GM18517 (cell line): ENCODE data around the gene COL19A1.
"Not testable (repeated sequence)": the region's sequence is repeated elsewhere in the genome, so short reads cannot be mapped to it uniquely, and the experiment has no call there.

ENCODE experiments used
- ATAC-seq: cut with Tn5 transposase; IDR thresholded peaks from one replicate; pipeline ENCODE4 v1.9.1; 2021; ENCODE audit warnings: mild to moderate bottlenecking, moderate library complexity; ENCODE audit not compliant: unreplicated experiment

The COL19A1 gene

DNA sequence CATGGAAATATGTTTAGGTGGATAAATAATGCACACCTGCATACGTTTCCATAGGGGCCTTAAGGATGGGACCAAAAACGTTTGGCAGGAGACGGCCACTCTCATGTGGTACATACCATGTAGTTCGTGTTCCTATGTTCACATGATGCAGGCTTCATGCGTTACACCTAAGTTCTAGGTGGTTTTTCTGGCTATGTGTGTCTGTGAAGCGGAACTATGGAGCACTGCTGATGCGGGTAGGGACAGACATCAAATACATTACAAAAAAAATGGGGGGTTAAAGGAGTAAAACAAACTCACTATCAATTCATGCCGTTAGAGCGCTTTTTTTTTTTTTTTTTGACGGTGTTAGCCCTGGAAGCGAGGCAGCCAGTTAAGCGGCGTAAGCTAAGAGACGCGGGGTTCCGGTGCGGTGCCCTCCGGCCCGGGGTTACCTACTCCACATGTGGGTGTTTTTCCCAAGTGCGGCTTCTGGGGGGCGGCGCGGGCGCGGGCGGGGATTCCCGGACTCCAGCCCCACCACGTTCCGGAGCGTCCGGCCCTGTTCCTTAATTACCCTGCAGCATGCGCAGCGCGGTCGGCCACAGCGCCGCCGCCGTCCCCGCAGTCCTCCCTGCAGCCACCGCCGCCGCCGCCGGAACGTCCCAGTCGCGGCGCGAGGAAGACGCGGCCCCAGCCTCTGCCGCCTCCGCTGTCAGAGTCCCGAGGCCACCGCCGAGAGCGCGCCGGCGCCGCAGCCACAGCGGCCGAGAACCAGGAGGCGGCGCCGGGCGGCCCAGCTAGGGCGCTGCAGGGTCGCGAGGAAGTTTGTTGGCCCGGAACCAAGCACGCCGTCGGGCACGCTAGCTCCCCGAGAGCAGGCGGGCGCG, 648 bp downstream of the COL19A1 start:
- peak; percentile 45 for ATAC-seq

DNA sequence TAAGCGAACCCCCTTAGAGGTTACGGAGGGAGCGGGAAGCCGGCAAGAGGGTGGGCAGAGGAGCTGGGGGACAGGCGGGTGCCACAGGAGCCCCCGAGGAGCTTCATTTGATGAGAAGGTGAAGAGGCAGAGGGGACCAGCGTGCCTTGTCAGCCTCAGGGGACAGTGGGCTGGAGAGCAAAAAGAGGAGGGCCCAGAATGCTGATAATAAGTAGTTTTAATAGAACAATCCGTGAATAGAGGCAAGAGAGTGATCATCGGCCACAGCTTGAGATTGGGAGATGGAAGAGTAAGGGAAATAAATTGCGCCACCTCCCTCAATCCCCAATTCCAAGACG, 1.3 kb downstream of the COL19A1 start:
- ATAC-seq = no peak

DNA sequence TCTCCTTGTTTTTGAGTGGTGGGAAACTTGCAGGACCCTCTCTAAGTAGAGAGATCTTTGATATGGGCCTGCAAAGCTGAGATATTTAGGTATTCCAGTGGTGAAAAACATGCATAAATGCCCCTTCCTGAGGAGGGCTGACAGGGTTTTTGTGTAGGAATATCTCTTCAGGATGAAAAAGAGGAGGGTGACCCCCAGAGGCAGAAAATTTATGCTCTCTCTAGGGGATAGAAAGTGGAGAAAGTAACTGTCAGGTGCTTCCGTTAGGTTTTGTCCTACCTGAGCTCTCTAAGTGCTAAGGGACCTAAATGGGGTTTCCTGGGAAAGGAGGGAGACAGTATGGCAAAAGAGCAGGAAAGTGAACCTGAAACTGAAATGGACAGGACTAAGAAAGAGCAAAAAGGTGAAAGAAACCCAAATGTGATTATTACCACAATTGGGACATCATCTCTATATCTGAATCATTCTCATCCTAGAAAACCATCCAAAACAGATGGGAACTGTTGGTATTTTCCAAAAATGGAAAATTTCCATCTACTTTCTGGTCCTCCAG, 2.0 kb downstream of the COL19A1 start:
- ATAC-seq = no peak

DNA sequence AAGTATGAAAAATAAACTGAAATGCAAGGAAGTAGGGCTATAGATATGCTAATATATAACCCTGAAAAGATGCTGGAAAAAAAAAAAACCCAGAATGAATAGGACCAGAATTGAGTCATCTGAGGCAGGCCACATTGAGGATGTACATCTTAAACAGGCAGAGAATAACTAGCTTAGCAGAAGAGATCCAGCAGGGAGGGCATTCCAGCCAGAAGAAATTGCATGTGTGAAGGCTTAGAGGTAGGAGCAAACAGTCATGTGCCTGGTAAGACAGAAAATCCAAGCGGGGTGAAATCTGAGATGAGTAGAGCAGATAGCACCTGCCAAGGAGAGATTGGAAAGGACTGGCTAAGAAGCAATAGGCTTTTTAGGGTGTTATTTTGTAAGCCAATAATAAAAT, 2.6 kb downstream of the COL19A1 start:
- ATAC-seq = no peak

DNA sequence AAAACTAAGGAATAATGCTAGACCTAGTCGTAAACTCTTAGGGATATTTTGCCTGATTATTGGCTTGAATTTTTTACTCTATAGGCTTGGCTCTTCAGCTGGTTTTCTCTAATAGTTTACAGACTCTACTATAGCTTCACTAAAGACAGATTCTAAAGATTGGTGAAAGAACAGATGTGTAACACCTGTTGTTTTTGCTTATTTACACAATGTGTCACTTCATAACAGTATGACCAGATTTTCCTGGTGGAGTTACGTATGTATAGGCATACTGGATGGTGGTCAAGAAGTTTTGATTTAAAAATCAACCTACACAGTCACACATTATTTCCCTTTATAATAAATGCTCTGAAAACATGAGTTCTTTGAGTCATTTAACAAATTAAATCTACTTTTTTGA, 4.8 kb downstream of the COL19A1 start:
- ATAC-seq = no peak

DNA sequence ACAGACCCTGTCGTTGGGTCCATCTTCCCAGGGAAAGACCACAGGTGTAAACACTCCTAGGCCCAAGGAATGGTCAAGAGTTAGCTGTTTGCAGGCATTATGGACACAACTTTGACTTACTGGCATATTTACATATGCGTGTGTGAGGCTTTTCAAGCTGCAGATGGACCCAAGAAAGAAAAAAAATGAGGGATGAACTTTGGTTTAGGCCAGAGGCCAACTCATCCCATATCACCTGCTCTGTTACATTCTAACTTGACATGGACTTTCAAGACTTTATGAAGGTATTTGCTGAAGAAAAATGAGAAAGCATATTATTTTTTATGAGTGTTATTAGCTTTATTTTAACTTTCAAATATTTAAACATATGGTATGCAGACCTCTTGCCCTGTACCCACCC, 6.9 kb downstream of the COL19A1 start:
- ATAC-seq = no peak

DNA sequence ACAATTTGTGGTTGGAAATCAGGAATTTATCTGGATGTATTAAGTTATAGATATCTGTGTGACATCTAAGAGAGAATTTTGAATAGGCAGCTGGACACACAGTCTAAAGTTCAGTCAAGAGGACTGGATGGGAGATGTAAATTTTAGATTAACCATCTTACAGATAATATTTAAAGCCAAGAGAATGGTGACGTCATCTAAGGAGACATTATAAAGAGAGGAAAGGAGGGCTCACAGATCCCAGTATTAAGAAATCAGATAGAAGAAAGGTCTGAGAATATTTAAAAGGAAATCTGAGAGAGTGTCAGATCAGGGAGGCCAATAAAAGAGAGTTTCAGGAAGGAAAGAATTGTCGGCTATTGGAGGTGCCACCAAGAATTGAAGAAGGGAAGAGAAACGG, 9.4 kb downstream of the COL19A1 start:
- ATAC-seq = no peak

DNA sequence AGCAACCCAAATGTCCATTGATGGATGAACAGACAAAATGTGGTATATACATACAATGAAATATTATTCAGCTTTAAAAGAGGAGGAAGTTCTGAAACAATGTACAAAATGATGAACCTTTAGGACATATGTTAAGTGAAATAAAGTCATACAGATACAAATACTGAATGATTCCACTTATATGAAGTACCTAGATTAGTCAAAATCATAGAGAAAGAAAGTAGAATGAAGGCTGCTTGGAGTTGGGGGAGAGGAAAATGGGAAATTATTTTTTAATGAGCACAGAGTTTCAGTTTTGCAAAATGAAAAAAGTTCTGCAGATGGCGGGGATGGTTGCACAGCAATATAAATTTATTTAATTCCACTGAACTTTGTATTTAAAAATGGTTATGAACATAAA, 12.4 kb downstream of the COL19A1 start:
- ATAC-seq = no peak

DNA sequence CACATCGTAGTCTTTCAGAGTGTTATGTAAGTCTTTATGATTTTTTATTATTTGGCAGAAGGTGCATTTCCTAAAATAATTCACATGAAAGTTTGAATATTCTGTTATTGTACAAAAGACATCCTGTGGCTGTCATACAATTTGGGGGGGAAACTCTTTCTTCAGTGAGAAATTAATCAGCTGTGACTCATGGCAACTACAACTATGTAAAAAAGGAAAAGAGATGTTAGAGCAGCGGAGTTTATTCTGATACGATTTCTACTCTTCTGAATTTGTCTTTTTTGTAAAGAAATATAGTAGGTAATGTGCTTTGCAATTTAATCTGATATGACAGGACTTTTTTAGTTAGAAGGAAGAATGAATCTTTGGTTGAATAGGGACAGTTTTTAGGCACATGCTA, 14.2 kb downstream of the COL19A1 start:
- peak; percentile 41 for ATAC-seq

DNA sequence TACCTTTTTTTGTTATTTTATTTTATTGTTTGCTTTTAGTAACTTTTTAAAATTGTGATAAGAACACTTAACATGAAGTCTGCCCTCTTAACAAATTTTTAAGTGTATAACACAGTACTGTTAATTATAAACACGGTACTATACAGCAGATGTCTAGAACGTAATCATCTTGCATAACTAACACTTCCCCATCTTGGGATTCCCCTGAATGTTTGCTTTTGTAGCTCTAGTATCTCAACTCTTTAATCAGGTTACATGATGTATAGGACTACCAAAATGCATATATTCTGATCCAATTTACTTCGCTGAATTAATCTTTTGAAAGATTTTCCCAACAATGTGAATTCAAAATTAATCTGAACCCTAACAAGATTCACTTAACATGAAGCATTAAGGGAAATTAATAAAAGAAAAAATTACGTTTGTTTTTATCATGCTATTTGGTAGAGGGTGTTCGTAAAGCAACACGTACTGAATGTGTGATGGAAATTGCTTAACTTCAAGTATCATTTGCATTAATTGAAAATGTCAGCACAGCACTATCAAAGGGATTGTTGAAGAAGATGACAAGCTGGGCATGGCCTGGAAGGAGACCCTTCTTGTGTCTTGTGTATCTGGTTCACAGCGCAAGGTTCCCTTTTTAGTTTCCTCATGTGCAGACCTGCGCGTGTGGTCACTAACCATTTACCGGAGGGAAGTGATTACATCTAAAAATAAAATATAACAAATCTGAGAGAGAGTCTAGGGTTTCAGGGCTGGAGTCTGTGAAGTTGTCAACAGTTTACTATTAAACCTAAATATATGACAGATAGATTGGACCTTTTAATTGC, 15.2 kb downstream of the COL19A1 start:
- ATAC-seq = peak; percentile 87

DNA sequence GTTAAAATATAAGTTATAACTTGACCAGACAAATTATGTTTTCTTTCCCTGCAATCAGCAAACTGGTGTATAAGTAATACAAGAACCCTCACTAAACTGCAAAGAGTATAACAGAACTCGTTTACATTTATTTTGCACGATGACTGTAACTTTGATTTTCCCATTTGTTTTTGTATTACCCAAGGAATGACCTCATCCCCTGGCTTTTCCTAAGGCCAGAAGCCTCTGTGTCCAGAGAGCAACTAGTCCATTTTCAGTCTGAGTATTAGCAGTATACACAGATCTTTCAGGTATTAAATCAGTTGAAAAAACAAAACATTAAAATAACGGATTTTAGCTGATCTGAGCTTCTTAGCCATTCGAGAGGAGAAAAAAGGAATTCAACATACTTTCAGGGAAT, 17.2 kb downstream of the COL19A1 start:
- no peak for ATAC-seq

DNA sequence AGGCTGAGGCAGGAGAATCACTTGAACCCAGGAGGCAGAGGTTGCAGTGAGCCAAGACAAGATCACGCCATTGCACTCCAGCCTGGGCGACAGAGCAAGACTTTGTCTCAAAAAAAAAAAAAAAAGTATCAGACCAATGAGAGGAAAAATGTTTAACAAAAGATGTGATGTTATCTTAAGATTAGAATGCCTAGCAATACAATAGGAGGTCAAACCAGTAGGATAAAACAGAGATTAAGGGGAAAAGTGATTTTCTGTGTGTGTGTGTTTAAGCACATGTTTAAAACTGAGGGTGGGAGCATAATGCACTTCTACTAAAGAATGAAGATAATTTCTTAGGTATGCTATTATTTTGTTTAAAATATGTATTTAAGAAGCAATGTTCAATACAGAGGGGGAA, 17.9 kb downstream of the COL19A1 start:
- no peak for ATAC-seq

DNA sequence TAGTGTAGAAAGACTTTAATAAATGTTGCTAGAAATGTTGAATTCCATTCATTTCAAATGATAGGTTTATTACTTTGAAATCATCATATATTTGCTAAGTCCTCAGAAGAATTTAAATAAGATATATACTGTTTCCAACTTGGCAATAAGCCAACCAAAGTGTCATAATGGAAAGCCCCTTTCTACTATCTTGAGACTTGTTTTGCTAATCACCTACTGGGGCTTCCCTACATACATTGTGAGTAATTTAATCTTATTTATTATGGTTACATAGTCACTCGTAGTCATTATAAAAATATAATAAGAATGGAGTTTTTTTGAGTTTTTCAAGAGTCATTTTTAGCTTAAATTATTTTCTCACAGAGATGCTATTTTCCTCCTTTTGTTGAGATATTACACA, 20.7 kb downstream of the COL19A1 start:
- peak; percentile 63 for ATAC-seq

DNA sequence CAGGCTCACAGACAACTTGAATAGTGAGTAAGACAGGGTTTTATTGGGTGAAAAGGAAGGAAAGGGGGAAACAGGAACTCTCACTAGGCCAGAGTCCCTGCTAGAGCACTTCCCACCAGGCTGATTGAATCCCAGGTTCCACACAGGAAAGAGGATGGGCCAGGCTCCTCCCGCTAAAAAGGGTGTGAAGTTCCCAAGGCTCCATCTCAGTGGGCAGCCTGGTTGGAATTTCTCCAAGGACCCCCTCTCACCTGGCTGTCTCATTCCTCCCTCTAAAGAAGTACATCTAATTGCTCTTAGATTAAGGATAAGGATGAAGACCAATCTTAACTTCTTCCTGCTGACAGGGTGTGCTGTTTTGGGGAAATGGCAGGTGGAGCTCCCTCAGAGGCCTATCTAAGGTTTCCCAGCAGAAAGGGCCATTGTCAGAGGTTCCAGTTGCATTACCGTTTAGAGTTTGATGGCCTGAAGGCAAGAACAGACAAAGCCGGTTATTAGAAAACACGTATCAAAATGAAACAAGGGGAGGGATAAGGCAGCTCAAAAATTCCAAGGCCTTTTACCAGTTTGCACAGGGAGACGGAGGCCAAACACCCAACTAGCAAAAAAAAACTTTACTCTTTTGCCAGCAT, 21.5 kb downstream of the COL19A1 start:
- ATAC-seq = peak; percentile 3

DNA sequence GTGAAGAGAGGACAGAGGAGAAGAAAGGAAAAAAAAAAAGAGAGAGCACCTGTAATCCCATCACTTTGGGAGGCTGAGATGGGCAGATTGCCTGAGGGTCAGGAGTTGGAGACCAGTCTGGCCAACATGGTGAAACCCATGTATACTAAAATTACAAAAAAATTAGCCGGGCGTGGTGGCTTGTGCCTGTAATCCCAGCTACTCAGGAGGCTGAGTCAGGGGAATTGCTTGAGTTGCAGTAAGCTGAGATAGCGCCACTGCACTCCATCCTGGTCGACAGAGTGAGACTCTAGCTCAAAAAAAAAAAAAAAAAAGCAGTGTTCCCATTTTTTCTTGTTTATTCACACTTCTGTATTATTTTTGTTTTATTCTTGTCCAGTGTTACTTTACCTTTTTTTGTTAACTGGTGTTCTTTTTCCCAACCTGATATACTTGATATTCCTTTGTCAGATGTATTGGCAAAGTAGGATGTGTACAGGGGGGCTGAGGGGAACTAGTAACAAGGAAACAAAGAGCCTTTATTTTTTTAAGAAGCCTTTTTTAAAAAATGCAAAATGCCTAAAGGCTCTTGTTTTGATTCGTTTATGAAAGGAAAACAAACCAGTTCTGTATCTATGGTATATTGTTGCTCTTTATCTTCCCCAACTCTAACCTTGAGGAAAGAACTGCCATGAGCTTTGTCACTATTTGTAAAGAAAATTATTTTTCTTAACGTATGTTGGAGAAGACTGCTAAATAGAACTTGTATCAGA, 22.3 kb downstream of the COL19A1 start:
- ATAC-seq = no peak

DNA sequence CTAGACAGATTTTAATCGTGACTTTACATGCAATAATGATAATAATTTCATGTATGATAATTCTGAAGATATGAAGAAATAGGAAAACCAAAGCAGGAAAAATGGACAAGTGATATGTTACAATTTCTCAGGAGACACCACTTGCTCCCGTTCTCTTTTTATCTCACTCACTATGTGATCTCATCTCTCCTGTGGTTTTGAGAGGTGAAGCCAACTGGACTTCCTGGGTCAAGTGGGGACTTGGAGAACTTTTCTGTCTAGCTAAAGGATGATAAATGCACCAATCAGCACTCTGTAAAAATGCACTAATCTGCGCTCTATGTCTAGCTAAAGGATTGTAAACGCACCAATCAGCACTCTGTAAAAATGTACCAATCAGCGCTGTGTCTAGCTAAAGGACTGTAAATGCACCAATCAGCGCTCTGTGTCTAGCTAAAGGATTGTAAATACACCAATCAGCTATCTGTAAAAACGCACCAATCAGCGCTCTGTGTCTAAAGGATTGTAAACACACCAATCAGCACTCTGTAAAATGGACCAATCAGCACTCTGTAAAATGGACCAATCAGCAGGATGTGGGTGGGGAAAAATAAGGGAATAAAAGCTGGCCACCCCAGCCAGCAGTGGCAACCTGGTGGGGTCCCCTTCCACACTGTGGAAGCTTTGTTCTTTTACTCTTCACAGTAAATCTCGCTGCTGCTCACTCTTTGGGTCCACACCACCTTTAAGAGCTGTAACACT, 23.0 kb downstream of the COL19A1 start:
- ATAC-seq = not testable (repeated sequence)

DNA sequence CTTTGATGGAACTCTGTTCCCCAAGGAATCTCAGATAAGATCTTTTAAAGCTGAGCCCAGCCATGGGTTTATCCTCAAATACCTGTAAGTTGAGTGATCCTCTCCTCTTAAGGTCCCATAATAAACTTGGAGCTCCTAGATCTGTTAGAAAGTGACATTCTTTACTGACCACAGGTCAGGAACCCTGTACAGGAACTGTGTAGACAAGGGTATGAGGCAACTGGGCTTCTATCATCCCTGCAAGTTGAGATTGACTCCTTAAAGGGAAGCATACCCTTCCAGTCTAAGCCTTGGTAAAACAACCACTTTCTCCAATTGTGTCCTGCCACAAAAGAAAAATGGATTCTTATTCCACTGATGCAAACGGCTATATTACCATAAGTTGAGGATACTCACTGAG, 26.2 kb downstream of the COL19A1 start:
- not testable (repeated sequence) for ATAC-seq

DNA sequence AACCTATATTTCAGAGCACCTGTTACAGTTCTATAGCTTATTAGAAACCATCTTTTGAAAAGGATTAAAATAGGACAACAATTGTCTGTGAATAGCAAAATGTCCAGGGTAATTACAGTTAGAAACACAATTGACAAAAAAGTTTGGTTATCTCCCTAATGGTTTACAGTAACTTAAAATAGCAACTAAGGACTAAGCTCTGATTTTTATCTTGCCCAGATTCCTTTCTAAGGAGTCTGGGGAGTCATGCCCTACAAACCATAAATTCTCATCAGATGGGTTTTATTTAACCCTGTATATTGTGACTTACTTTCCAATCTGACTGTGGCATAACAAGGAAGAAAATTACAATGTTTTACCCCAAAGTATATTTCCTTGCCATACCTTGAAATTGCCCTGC, 26.9 kb downstream of the COL19A1 start:
- ATAC-seq = not testable (repeated sequence)

DNA sequence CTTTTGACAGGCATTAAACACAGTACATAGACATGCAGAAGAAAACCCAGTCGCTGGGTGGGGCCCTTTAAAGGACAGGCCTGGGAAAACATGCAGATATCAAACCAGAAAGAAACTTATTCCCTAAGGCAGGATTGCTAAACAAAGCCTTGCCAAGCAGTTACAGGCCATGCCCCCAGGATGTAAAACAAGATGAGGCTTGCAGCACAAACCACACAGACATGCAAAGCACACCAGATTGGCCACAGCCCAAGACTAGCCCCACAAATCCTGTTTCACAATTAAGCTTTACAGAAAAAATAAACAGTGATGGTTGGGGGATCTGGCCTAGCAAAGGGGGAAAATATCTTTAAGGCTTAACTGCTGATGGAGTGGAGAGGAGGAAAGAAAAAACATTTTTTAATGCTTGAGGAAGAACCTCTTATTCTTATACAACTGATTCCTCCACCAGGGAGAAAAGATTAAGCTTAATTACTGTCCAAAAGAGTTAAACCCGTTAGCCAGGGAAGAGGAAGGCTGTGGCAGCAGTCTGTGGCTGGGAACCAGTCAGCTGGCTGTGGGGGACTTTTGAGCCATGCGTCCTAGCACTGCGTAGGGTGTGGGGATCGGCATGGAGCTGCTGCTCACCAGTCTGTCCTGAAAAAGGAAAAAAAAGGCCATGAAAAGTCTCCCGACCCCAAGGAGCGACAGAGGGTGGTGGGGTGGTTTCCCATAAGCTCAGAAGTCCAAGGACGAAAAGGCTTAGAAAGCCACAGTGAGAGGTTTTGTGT, 28.4 kb downstream of the COL19A1 start:
- ATAC-seq = no peak
